Right ventricle myocardium inferior (tissue), 1 donor: ENCODE results near the gene TGM1. TPM values are rescaled to one million over a fixed set of nuclear protein-coding genes. Genes with fewer than 3 reads are reported as not detected.

ENCODE experiments used
- ATAC-seq: fragments of 200-7000 bp; cut with Tn5 transposase; one replicate; pipeline ENCODE4 v1.9.1; 2020; ENCODE audit warnings: mild to moderate bottlenecking, moderate library complexity
- DNase-seq: peaks from one replicate; pipeline ENCODE4 v3.0.0; 2021; ENCODE audit errors: missing footprints
- intact Hi-C: fragments of 100-400 bp; cut with DNase I; formaldehyde crosslinking; loops from one replicate; pipeline ENCODE4 v1.11.0; 2022
- total RNA-seq: library from RNA; stranded (reverse); fragmentation: NEBNext Ultra II Directional; extraction: Animal tissue kit (Norgen Biotek cat#: 25700); gene quantifications from one replicate; pipeline ENCODE4 v1.2.1, GENCODE V29; 2021
- donor health status: DM: no; HTN: yes; CAD: no; lungs with severe emphysema.

The TGM1 gene
- total RNA-seq, 1 donor from 2014 or later, result 1.1 TPM

- intact Hi-C loops, result loop anchor here (1.0 to 2.0 kb wide), 3 partner anchors 29 to 193 kb away; no protein-coding TSS in a partner anchor
- ATAC-seq, result no peak
- no peak for DNase-seq
Observed at GRCh38 chr14:24243336-24243836, 19.6 kb downstream of the TGM1 start.

- DNase-seq, result peak; percentile 95
- intact Hi-C loops, result loop anchor here (1.0 to 2.0 kb wide), 3 partner anchors 27 to 195 kb away; partner anchors contain the start of gene RABGGTA
- ATAC-seq, result peak; percentile 94
Observed at GRCh38 chr14:24241829-24242443, 21.0 kb downstream of the TGM1 start.

DNA sequence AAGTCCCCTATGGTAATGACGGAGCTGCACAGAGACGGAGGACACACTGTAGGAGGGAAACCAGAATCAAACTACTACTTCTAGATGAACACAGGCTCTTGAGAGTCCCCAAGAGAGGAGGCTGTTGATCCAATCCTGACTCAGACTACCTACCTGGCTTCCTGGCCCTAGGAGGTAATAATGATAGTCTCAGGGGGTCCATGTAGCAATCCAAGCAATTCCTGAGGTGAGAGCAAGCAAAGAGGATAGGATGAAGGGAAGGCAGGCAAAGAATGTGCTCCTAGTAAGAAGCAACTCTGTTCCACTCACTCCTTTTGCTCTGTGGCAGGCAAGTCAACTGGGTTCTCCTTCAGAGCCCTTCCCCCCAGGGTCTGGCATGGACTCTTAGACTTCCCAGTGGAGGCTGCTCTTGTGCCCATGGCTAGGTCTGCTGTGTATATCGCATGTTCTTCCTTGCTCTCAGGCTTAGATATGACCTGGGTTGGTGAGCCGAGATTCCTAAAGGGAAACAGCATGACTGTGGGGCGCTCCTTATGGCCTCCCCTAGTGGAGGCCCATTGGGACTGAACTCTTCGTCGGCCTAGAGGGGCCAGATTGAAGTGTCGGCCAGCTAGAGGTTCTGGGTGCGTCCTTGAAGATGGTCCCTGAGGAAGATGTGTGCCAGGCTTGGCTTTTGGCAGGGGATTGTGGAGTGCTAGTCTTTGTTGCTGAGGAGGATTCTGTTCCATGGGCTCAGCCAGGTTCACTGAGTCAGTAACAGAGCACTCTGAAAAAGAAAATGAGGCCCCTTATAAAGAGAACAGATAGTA lies 22.7 kb downstream of the TGM1 start:
- ATAC-seq, result no peak
- intact Hi-C loops, result no loop called here

GRCh38 chr14:24238527-24239037 lies 24.4 kb downstream of the TGM1 start:
- intact Hi-C loops, result loop anchor here (2.0 kb wide), 1 partner anchor 50 kb away; the partner anchor contains the start of gene IPO4
- ATAC-seq (no peak), DNase-seq (no peak)

More for the DNA sequence above, 22.7 kb downstream of the TGM1 start:
- no peak for DNase-seq

DNA sequence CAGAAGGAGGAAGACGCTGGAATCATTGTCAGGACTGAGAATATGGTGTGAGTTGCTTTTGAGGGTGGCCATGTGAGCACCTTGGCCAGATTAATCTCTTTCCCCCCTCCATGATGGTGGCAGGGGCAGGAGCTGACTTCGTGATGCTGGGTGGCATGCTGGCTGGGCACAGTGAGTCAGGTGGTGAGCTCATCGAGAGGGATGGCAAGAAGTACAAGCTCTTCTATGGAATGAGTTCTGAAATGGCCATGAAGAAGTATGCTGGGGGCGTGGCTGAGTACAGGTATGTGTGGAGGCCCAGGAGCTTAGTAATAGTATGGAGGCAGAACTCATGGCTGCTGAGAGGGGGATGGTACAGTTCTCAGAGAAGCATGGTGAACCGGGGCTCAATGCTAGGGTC lies 24.9 kb downstream of the TGM1 start:
- intact Hi-C loops, result loop anchor here (2.0 kb wide), 1 partner anchor 49 kb away; the partner anchor contains the start of gene IPO4
- DNase-seq, result no peak
- ATAC-seq, result no peak

DNA sequence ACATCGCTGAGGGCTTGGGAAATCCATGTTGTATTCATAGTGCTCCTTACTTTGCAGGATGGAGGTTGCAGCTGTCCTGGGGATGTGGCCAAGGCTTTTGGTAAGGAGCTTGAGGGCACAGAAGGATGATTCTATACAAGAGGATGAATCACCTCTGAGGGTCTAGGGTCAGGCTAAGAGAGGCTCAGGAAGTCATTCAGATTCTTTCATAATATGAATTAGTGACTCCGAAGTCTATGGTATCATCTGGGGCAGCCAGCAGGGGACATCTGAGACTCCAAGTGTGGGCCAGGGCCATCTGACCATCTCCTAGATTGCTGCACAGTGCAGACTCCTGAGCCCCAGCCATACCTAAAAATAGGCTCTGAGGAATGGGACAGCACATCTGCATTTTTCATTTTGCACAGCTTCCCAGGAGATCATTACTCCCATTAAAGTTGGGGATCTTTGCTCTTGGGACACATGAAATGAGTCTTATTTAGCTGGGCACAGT lies 25.5 kb downstream of the TGM1 start:
- intact Hi-C loops, result no loop called here
- no peak for ATAC-seq
- no peak for DNase-seq

GRCh38 chr14:24236689-24237462 lies 26.1 kb downstream of the TGM1 start:
- DNase-seq, result no peak
- no peak for ATAC-seq
- intact Hi-C loops, result no loop called here

GRCh38 chr14:24235804-24236688 lies 26.9 kb downstream of the TGM1 start:
- DNase-seq, result no peak
- intact Hi-C loops, result no loop called here
- ATAC-seq, result no peak

DNA sequence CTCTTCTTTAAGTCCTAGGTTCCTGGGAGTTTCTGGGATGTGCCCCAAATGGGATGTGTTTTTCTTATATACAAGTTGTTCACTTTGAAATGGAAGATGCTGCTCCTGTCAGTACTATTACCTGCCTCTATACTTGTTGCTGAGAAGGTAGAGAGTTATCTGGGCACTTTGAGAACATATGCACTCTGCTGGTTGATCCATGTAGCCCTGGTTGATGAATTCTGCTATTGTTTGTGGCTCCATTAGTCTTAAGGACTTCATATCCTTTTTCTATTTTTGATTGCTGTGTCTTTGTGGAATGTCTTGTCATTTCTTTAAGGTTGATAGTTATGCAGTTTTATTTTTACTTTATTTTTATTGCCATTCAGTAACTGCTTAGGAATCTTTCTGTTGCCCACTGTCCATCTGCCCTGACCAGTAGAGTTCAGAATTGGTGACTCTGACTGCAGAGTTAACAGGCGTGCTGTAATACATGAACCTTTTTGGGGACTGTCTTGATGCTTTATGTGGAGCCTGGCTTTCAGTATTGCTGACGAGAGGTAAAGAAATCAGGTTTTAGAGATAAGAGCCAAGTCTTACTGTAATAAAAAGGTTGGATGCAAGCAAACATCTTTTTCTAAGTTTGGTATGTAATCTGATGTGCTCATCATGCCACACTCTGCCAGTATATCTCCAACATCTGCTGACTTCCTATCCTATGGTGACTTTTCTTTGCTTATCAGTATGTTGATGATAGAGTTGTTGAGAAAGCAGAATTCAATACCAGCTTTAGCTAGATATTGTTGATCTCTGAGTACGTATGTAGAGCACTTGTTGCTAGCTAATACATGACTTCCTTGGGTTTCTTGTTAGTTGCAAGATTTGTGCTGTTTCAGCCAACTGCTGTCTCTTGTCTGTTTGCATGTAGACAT lies 28.6 kb downstream of the TGM1 start:
- intact Hi-C loops, result no loop called here
- ATAC-seq (no peak), DNase-seq (no peak)

DNA sequence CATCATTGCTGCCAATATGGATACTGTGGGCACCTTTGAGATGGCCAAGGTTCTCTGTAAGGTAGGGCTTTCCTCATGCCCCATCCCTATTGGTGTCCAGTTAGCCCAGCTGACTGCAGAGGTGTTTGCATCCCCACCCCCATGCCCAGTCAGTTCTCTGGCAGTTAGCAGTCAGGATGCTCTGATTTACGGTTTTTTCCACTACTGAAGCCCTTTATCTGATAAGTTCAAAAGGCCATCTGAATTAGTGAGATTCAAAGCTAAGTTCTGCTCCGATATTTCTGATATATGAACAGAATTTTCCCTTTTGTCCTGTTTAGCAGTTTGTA lies 29.5 kb downstream of the TGM1 start:
- intact Hi-C loops, result loop anchor here (2.0 kb wide), 1 partner anchor 17 kb away; the partner anchor contains the start of gene MDP1
- DNase-seq, result no peak
- ATAC-seq, result no peak

DNA sequence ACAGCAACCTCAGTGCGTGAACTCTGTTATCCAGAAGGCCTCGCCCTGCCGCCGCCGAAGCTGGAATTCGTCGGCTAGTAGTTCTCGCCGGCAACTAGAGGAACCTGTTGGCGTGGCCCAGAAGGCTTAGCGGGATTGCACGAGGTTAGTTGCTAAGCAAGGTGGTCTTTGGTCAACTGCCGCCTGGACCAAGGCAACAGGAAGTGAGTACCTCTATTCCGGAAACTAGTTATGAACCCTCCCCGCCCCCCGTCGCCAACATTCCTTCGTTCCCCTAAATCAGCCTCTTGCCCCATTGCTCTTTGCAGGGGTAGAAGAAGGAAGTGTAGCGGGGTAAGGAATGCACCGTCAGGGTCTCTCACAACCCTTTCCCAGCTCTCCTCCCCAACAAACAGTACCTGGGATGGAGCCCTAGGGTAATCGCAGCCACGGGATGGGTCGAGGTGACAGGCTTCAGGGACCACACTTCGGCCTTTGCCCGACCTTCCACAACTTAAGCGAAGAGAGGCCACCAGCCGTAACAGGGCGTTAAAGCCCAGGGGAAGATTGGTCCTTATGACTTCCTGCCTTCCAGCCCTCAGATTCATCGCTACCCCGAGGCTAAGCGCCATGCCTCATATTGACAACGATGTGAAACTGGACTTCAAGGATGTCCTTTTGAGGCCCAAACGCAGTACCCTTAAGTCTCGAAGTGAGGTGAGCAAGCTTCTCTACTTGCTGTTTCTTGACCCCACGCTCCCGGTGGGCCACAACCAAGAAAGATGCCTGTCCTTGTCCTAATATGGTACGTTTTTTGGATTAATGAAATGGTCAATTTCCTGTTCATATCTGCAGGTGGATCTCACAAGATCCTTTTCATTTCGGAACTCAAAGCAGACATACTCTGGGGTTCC lies 30.1 kb downstream of the TGM1 start, which contains the start of gene GMPR2:
Gene GMPR2, plus strand, starts transcription at position 285 of the 893 bp plus-strand sequence. Its CDS starts 325 bp downstream, at position 610.
- DNase-seq (no peak), ATAC-seq (peak; percentile 73)
- intact Hi-C loops, result loop anchor here (2.0 kb wide), 1 partner anchor 16 kb away; the partner anchor contains the start of gene MDP1

DNA sequence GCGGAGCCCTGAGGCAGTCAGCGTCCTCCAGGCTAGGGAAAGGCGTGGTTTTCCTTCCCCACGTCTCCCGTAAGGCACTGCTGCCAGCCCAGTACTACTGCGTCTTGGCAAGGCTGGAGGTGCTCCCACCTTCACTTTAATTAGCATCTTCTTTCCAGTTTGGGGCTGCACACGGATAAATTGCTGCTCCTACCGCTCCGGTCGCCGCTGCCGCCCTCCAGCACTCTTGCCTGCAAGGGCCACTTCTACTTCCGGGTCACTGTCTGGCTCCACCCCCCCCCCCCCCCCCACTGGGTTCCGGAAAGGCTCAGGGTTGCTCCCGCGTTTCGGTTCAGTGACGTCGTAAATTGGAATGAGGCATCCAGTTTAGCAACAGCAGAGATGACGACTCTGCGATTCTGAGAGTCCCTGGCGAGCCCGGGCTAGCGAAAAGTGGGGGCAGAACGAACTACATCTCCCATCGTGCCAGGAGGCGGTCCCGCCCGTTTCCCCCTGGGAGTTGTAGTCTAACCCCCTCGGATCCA lies 30.8 kb downstream of the TGM1 start, which contains the start of gene NEDD8:
Gene NEDD8, minus strand, starts transcription at position 247 of the 524 bp plus-strand sequence. Its CDS starts 100 bp downstream, at position 147.
- DNase-seq (peak; percentile 96), ATAC-seq (peak; percentile 91)
- intact Hi-C loops, result loop anchor here (2.0 kb wide), 1 partner anchor 15 kb away; the partner anchor contains the start of gene MDP1

DNA sequence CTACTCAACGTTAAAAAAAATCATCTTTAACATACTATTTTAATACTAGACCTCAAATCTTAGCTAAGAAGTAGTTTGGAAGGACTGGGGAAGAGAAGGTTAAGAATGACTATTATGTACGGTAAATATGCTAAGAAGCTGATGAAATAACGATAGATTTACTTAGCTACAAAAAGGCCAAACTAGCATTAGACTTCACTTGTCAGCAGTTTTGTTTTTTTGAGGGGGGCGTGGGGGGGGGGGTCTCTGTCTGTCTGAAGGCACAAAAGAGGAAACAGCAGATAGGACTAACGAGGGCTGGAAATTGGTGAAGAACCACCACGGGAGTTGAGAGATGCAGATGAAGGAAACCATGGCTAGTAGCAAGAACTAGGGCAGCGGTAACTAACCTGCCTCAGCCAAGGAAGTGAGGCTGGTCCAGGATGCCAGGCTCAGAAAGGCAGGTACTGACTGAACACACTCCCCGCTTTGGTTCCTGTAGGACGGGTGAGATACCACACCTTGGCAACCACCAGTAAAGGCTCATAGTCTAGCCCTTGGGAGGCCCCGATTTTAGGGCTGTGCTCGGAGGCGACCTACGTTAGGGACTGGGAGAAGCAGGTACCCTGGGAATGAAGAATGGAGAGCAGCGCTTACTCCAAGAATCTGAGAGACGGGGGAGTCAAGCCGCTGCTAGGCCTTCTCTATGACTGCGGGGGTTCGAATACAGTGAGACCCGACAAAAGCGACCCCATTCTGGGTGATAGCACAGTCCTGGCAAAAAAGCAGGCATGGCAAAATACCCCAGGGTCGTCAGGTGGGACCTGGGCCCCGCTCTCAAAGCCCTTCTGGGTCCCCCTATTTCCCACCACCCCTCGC lies 31.5 kb downstream of the TGM1 start:
- intact Hi-C loops, result loop anchor here (2.0 kb wide), 1 partner anchor 15 kb away; the partner anchor contains the start of gene MDP1
- DNase-seq, result no peak
- no peak for ATAC-seq

DNA sequence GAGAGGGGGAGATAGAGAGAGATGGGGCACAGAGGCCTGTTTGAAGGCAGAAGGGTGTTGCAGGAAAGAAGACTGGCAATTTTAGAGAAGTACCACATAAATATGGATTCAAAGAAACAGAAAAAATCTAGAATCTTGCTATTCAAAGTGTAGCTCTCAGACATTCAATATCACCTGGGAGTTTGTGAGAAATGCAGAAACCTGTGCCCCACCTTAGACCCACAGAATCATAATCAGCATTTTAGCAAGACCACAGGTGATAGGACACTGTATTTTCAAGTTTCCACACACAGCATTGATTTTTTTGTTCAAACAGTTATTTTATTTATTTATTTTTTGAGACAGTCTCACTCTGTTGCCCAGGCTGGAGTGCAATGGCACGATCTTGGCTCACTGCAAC lies 34.1 kb downstream of the TGM1 start:
- intact Hi-C loops, result no loop called here
- ATAC-seq (no peak), DNase-seq (no peak)
